Measurements from ENCODE around the gene USP48. TPM values are rescaled to one million over a fixed set of nuclear protein-coding genes. Genes with fewer than 3 reads are reported as not detected.
A peak's percentile ranks its signal among the peaks of the same experiment; 100 is the strongest.

Gene USP48
- total and polyA plus RNA-seq, 10 donors = 17.5 to 105 (median 82.4) TPM

- TF ChIP-seq CTCF (IDR thresholded peaks at IDR 0.05 in 8 of 11, conservative IDR thresholded peaks at IDR 0.05 in 3 of 11) = no peak
- TF ChIP-seq POLR2AphosphoS5 (IDR thresholded peaks at IDR 0.05) = no peak
- H3K4me1 ChIP-seq = peaks cover 9 to 59% (median 37%) of the 10 kb centered on the region in 6 donors
- intact Hi-C loops (cut with DNase I; ENCODE audit: low total_unique reads) = no loop called here
- no peaks in the 10 kb centered on the region for H3K9me3 ChIP-seq
- no peak overlapping the region for H3K27ac ChIP-seq
- DNase-seq = no peak
- peak overlapping the region in 3 of 8 donors; percentile 34 to 66 (median 47) for H3K4me3 ChIP-seq
- no peaks in the 10 kb centered on the region for H3K36me3 ChIP-seq
- WGBS, 5 donors = 53 to 61% (median 58%) methylated on average over 16 of the region's 16 CpGs
- peaks cover 0 to 55% (median 38%) of the 10 kb centered on the region in 7 donors for H3K27me3 ChIP-seq (replicated peaks in 1 of 7)
Measured at GRCh38 chr1:21670059-21670881, 112.7 kb downstream of the USP48 start.

GRCh38 chr1:21669258-21670058, 113.5 kb downstream of the USP48 start, which contains the start of gene RAP1GAP:
RAP1GAP (minus strand) TSS chr1:21669357; CDS start chr1:21620032, 49,325 bp downstream.
- no peaks in the 10 kb centered on the region for H3K36me3 ChIP-seq
- H3K4me3 ChIP-seq = peak within 1 kb of the TSS; percentile 5 to 66 (median 35)
- H3K27ac ChIP-seq = no peak within 1 kb of the TSS
- peak in 2 of 3 donors; percentile 12 to 75 for TF ChIP-seq POLR2AphosphoS5 (IDR thresholded peaks at IDR 0.05)
- TF ChIP-seq POLR2A (IDR thresholded peaks at IDR 0.05) = no peak
- no peak for TF ChIP-seq CTCF (IDR thresholded peaks at IDR 0.05 in 8 of 11, conservative IDR thresholded peaks at IDR 0.05 in 3 of 11)
- H3K4me1 ChIP-seq = peaks cover 9 to 59% (median 37%) of the 10 kb centered on the region in 6 donors
- H3K9me3 ChIP-seq = no peaks in the 10 kb centered on the region
- peak; percentile 82 for DNase-seq
- 0 to 1% (median 0%) methylated on average over 11 to 64 of the region's 64 CpGs for WGBS, 5 donors
- peaks cover 0 to 62% (median 38%) of the 10 kb centered on the region in 7 donors for H3K27me3 ChIP-seq (replicated peaks in 1 of 7)
- intact Hi-C loops (cut with DNase I; ENCODE audit: low total_unique reads) = loop anchor here (10.0 kb wide), 1 partner anchor 155 kb away; no protein-coding TSS in a partner anchor

GRCh38 chr1:21668951-21669257, 114.0 kb downstream of the USP48 start:
- Histone ChIP-seq H3K9me3 (no peaks in the 10 kb centered on the region), H3K4me3 (peak overlapping the region; percentile 5 to 66 (median 35)), H3K36me3 (no peaks in the 10 kb centered on the region), H3K27me3 (replicated peaks in 1 of 7) (peaks cover 0 to 68% (median 38%) of the 10 kb centered on the region in 7 donors), H3K4me1 (peaks cover 9 to 61% (median 37%) of the 10 kb centered on the region in 6 donors), H3K27ac (no peak overlapping the region)
- intact Hi-C loops (cut with DNase I; ENCODE audit: low total_unique reads) = loop anchor here (10.0 kb wide), 1 partner anchor 154 kb away; no protein-coding TSS in a partner anchor
- TF ChIP-seq CTCF (IDR thresholded peaks at IDR 0.05 in 8 of 11, conservative IDR thresholded peaks at IDR 0.05 in 3 of 11) (no peak), POLR2A (IDR thresholded peaks at IDR 0.05) (no peak), POLR2AphosphoS5 (IDR thresholded peaks at IDR 0.05) (no peak)
- WGBS, 5 donors = 0 to 2% (median 1%) methylated on average over 3 to 25 of the region's 25 CpGs; no CpG with 5 or more reads in 1 of the 5 donors
- peak; percentile 73 for DNase-seq

Data from spleen (tissue), 11 donors.